Right lobe of liver (tissue), 6 donors: ENCODE data around the gene SQSTM1. TPM values are rescaled to one million over a fixed set of nuclear protein-coding genes. Genes with fewer than 3 reads are reported as not detected.

ENCODE experiments used
- ATAC-seq, 4 donors: fragments of 200-7000 bp; cut with Tn5 transposase; one replicate each; pipeline ENCODE4 v1.9.1; 2020; ENCODE audit warnings: mild to moderate bottlenecking in 4 of 4, moderate library complexity in 4 of 4
- DNase-seq, 3 donors: peaks; one replicate each; pipeline ENCODE4 v3.0.0-alpha.2; 2020
- H3K27ac ChIP-seq, 3 donors: fragments of 200-600 bp; one replicate each; pipeline ENCODE4 v1.8.0; 2022
- H3K27me3 ChIP-seq, 2 donors: fragments of 200-600 bp; one replicate each; pipeline ENCODE4 v1.8.0; 2022
- H3K36me3 ChIP-seq, 4 donors: fragments of 200-600 bp; sonication (generic) in 1 of 4; one replicate each; pipeline versions ENCODE4 v1.5.1 to v1.8.0; 2017 to 2022; ENCODE audit warnings: control low read depth in 1 of 4
- H3K4me1 ChIP-seq, 4 donors: fragments of 200-600 bp; sonication (generic) in 1 of 4; one replicate each; pipeline versions ENCODE4 v1.5.1 to v1.8.0; 2017 to 2022; ENCODE audit warnings: control low read depth in 1 of 4
- H3K4me3 ChIP-seq, 3 donors: fragments of 200-600 bp; one replicate each; pipeline ENCODE4 v1.8.0; 2022
- H3K9me3 ChIP-seq, 4 donors: fragments of 200-600 bp; sonication (generic) in 1 of 4; one replicate each; pipeline versions ENCODE4 v1.5.1 to v1.8.0; 2017 to 2022; ENCODE audit warnings: control low read depth in 1 of 4
- POLR2A ChIP-seq: fragments of 450-650 bp; IDR thresholded peaks from one replicate; pipeline ENCODE4 v1.6.1; 2017; ENCODE audit warnings: antibody characterized with exemption, mild to moderate bottlenecking
- WGBS: methylation state at CpG from one replicate; pipeline ENCODE4 v1.1.6; 2018; ENCODE audit warnings: low coverage, low lambda C conversion rate; ENCODE audit not compliant: insufficient coverage; ENCODE audit errors: missing lambda C conversion rate; 5-methylcytosine and 5-hydroxymethylcytosine counted together
- intact Hi-C, 2 donors: fragments of 100-400 bp; cut with DNase I; formaldehyde crosslinking; loops; one replicate each; pipeline versions ENCODE4 v1.11.2 to v1.14.1; 2022
- long read RNA-seq: library from polyadenylated mRNA; unstranded; transcript quantifications from one replicate; pipeline ENCODE4 v2.0.0, GENCODE V29; 2019
- total RNA-seq, 6 experiments: library from RNA; depleted of rRNA in 2 of 6; stranded (reverse); fragments of >200 nt in 2 of 6; fragmentation: NEBNext Ultra II Directional in 3 of 6; extraction: Animal tissue kit (Norgen Biotek cat#: 25700) in 3 of 6; gene quantifications; one replicate each; pipeline versions ENCODE4 v1.1.0 to v1.2.4, GENCODE V29; 2016 to 2023
- TF ChIP-seq, protein P1 (sequence below), 4 donors: fragments of 200-600 bp in 3 of 4; fragments of 450-650 bp in 1 of 4; IDR thresholded peaks; one replicate each; pipeline versions ENCODE4 v1.5.1 to v1.8.0; 2016 to 2022; ENCODE audit warnings: antibody characterized with exemption in 4 of 4, mild to moderate bottlenecking in 2 of 4
- donor health status: DM: no; HTN: yes; CAD: no.
- donor health status: DM: no; HTN: no; CAD: no.
- donor health status: DM: no; HTN: no; CAD: no.
- donor health status: DM: no; HTN: yes; CAD: no.
- donor health status: DM: no; HTN: yes; CAD: no.

SQSTM1 gene
- total RNA-seq, result 1,000 to 10,000 TPM in 2 of 6 experiments, 100 to 1,000 TPM in 4; 195 to 1,174 (median 649) TPM
- long read RNA-seq, transcript SQSTM1-202 (8 exons, 2,986 nt), result major isoform, 132 of 249 reads
- long read RNA-seq, partial matches to known transcripts, result 54 of 249 reads
- long read RNA-seq, other reads (novel, unspliced or antisense), result 62 of 249 reads

- TF ChIP-seq, protein P1, sequence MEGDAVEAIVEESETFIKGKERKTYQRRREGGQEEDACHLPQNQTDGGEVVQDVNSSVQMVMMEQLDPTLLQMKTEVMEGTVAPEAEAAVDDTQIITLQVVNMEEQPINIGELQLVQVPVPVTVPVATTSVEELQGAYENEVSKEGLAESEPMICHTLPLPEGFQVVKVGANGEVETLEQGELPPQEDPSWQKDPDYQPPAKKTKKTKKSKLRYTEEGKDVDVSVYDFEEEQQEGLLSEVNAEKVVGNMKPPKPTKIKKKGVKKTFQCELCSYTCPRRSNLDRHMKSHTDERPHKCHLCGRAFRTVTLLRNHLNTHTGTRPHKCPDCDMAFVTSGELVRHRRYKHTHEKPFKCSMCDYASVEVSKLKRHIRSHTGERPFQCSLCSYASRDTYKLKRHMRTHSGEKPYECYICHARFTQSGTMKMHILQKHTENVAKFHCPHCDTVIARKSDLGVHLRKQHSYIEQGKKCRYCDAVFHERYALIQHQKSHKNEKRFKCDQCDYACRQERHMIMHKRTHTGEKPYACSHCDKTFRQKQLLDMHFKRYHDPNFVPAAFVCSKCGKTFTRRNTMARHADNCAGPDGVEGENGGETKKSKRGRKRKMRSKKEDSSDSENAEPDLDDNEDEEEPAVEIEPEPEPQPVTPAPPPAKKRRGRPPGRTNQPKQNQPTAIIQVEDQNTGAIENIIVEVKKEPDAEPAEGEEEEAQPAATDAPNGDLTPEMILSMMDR (IDR thresholded peaks at IDR 0.05), result no peak
- peak; percentile 99 for TF ChIP-seq POLR2A
- Histone ChIP-seq H3K4me3 (peak within 1 kb of the TSS; percentile 97 to 100 (median 100)), H3K27me3 (no peaks in the 10 kb centered on the region), H3K27ac (peak within 1 kb of the TSS; percentile 100), H3K36me3 (peaks cover 0 to 36% (median 19%) of the 10 kb centered on the region in 4 donors), H3K9me3 (no peaks in the 10 kb centered on the region), H3K4me1 (peaks cover 0 to 71% (median 25%) of the 10 kb centered on the region in 4 donors)
- peak; percentile 91 for DNase-seq
- intact Hi-C loops, result no loop called here
- 0% methylated on average over 7 of the region's 81 CpGs for WGBS
- ATAC-seq, result peak; percentile 55 to 69 (median 62)
Measured at GRCh38 chr5:179820483-179821297, at the start of gene SQSTM1. SQSTM1 (plus strand) TSS chr5:179820905; CDS start chr5:179820937, 32 bp downstream.

- DNase-seq, result no peak
- Histone ChIP-seq H3K9me3 (no peaks in the 10 kb centered on the region), H3K27me3 (no peaks in the 10 kb centered on the region), H3K27ac (no peak overlapping the region), H3K36me3 (peaks cover 0 to 69% (median 17%) of the 10 kb centered on the region in 4 donors), H3K4me3 (no peak overlapping the region), H3K4me1 (peaks cover 0 to 18% (median 7%) of the 10 kb centered on the region in 4 donors)
- ATAC-seq, result no peak
- intact Hi-C loops, result no loop called here
- no peak for TF ChIP-seq POLR2A
- TF ChIP-seq, protein P1 (IDR thresholded peaks at IDR 0.05), result no peak
- 53% methylated on average over 4 of the region's 4 CpGs for WGBS
Measured at GRCh38 chr5:179771311-179771895, 49.3 kb upstream of the SQSTM1 start.

GRCh38 chr5:179772351-179772750 is 48.4 kb upstream of the SQSTM1 start:
- ATAC-seq (no peak), DNase-seq (no peak)
- H3K4me1 ChIP-seq, result peaks cover 0 to 10% (median 2%) of the 10 kb centered on the region in 4 donors
- intact Hi-C loops, result no loop called here
- H3K9me3 ChIP-seq, result no peaks in the 10 kb centered on the region
- H3K4me3 ChIP-seq, result no peak overlapping the region
- WGBS, result 82% methylated on average over 4 of the region's 6 CpGs
- no peak overlapping the region for H3K27ac ChIP-seq
- H3K36me3 ChIP-seq, result peaks cover 0 to 69% (median 19%) of the 10 kb centered on the region in 4 donors
- TF ChIP-seq POLR2A, result no peak
- TF ChIP-seq, protein P1 (IDR thresholded peaks at IDR 0.05), result no peak
- no peaks in the 10 kb centered on the region for H3K27me3 ChIP-seq

GRCh38 chr5:179773686-179774040 is 47.0 kb upstream of the SQSTM1 start:
- DNase-seq (no peak), ATAC-seq (no peak)
- no peaks in the 10 kb centered on the region for H3K9me3 ChIP-seq
- TF ChIP-seq, protein P1 (IDR thresholded peaks at IDR 0.05), result no peak
- TF ChIP-seq POLR2A, result no peak
- 98% methylated on average over 7 of the region's 9 CpGs for WGBS
- no peaks in the 10 kb centered on the region for H3K4me1 ChIP-seq
- no peak overlapping the region for H3K4me3 ChIP-seq
- H3K36me3 ChIP-seq, result peaks cover 0 to 76% (median 22%) of the 10 kb centered on the region in 4 donors
- no peaks in the 10 kb centered on the region for H3K27me3 ChIP-seq
- intact Hi-C loops, result no loop called here
- no peak overlapping the region for H3K27ac ChIP-seq
